ENCODE measurements around the gene TSHR.
"Not testable (repeated sequence)": the region's sequence is repeated elsewhere in the genome, so short reads cannot be mapped to it uniquely, and the experiment has no call there.

The TSHR gene

DNA sequence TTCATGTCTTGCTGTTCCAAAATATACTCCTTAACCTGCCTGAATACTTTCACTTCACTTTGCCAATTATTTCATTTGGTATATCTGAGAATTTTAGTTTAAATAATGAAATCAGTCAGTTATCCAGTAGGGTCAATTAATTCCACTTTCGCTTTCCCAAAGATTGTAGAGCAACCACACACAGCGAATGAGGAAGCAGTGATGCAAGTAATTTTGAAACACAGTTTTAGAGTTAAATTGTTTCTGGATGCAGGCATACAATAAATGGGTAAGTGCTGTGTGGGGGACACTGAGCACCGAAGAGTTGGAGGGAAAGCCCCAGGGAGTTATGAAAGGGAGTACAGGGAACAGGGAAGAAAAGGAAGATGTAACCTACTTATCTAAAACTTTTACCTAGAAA lies 62.8 kb downstream of the TSHR start:
- H3K4me1 Mint-ChIP-seq, result no peaks in the 10 kb centered on the region
- no peaks in the 10 kb centered on the region for H3K36me3 Mint-ChIP-seq (ENCODE audit: insufficient read depth)
- ATAC-seq (replicated peaks; ENCODE audit: extremely low read depth, poor library complexity, severe bottlenecking) (no peak), DNase-seq (ENCODE audit: low spot score in 2 of 2) (no peak)
- no peak overlapping the region for H3K27ac Mint-ChIP-seq (ENCODE audit: low read depth)
- peaks cover 46% of the 10 kb centered on the region for H3K27me3 Mint-ChIP-seq
- no peaks in the 10 kb centered on the region for H3K9me3 Mint-ChIP-seq
- no peak overlapping the region for H3K4me3 Mint-ChIP-seq

- Mint-ChIP-seq H3K4me3 (no peak overlapping the region), H3K27me3 (peaks cover 45% of the 10 kb centered on the region), H3K36me3 (ENCODE audit: insufficient read depth) (no peaks in the 10 kb centered on the region), H3K27ac (ENCODE audit: low read depth) (no peak overlapping the region), H3K9me3 (no peaks in the 10 kb centered on the region), H3K4me1 (no peaks in the 10 kb centered on the region)
- ATAC-seq (replicated peaks; ENCODE audit: extremely low read depth, poor library complexity, severe bottlenecking) (no peak), DNase-seq (ENCODE audit: low spot score in 2 of 2) (no peak)
These were observed 63.3 kb downstream of the TSHR start for GRCh38 chr14:81018684-81019083.

DNA sequence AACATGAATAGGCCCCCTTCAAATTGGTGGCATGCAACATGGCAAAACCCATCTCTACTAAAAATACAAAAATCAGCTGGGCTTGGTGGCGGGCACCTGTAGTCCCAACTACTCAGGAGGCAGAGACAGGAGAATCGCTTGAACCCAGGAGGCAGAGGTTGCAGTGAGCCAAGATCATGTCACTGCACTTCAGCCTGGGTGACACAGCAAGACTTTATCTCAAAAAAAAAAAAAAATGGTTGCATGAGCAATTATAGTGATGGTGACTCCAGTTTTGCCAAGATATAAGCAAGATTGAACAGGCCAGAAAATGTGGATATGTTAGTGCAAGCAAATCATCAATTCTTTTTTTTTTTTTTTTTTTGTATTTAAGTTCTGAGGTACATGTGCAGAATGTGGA lies 63.7 kb downstream of the TSHR start:
- DNase-seq (ENCODE audit: low spot score in 2 of 2); H3K9me3 Mint-ChIP-seq; H3K4me3 Mint-ChIP-seq; H3K27ac Mint-ChIP-seq (ENCODE audit: low read depth); H3K36me3 Mint-ChIP-seq (ENCODE audit: insufficient read depth); H3K4me1 Mint-ChIP-seq; ATAC-seq (replicated peaks; ENCODE audit: extremely low read depth, poor library complexity, severe bottlenecking): not testable (repeated sequence)
- H3K27me3 Mint-ChIP-seq, result peaks cover 41% of the 10 kb centered on the region

DNA sequence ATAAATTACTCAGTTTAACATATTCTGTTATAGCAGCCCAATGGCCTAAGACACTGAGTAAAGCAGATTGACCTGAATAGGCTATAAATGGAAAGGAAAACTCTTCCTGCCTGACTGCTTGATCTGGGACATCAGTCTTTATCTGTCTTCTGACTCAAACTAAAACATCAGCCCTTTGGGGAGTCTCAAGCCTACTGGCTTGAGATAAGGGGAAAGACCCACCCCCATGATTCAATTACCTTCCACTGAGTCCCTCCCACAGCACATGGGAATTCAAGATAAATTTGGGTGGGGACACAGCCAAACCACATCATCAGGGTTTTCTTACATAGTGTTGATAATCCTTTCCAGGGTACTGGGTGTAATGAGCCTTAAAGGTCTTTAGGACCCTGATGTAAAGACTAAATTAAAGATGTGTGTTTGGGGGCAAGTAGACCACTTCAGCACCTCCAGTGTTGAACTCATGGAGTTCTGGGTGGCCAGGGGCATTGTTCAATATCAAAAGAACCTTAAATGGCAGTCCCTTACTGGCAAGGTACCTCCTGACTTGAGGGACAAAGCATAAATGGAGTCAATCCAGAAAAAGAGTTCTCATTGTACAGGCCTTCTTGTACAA lies 67.8 kb downstream of the TSHR start:
- Mint-ChIP-seq H3K36me3 (ENCODE audit: insufficient read depth) (no peaks in the 10 kb centered on the region), H3K4me1 (no peaks in the 10 kb centered on the region), H3K9me3 (no peaks in the 10 kb centered on the region), H3K27ac (ENCODE audit: low read depth) (no peak overlapping the region), H3K4me3 (no peak overlapping the region), H3K27me3 (peaks cover 24% of the 10 kb centered on the region)
- DNase-seq (ENCODE audit: low spot score in 2 of 2), result no peak
- ATAC-seq (replicated peaks; ENCODE audit: extremely low read depth, poor library complexity, severe bottlenecking), result no peak

GRCh38 chr14:81028461-81028860 lies 73.0 kb downstream of the TSHR start:
- H3K4me3 Mint-ChIP-seq, result no peak overlapping the region
- no peak overlapping the region for H3K27ac Mint-ChIP-seq (ENCODE audit: low read depth)

GRCh38 chr14:81031488-81031887 lies 76.1 kb downstream of the TSHR start:
- H3K27me3 Mint-ChIP-seq, result peaks cover 35% of the 10 kb centered on the region
- no peaks in the 10 kb centered on the region for H3K4me1 Mint-ChIP-seq
- H3K9me3 Mint-ChIP-seq, result peaks cover 7% of the 10 kb centered on the region
- ATAC-seq (replicated peaks; ENCODE audit: extremely low read depth, poor library complexity, severe bottlenecking), result no peak
- no peak for DNase-seq (ENCODE audit: low spot score in 2 of 2)
- H3K36me3 Mint-ChIP-seq (ENCODE audit: insufficient read depth), result no peaks in the 10 kb centered on the region
- no peak overlapping the region for H3K4me3 Mint-ChIP-seq
- no peak overlapping the region for H3K27ac Mint-ChIP-seq (ENCODE audit: low read depth)

More at GRCh38 chr14:81028461-81028860, 73.0 kb downstream of the TSHR start:
- Mint-ChIP-seq H3K4me1 (no peaks in the 10 kb centered on the region), H3K9me3 (no peaks in the 10 kb centered on the region), H3K36me3 (ENCODE audit: insufficient read depth) (no peaks in the 10 kb centered on the region), H3K27me3 (peaks cover 33% of the 10 kb centered on the region)
- ATAC-seq (replicated peaks; ENCODE audit: extremely low read depth, poor library complexity, severe bottlenecking) (no peak), DNase-seq (ENCODE audit: low spot score in 2 of 2) (no peak)

DNA sequence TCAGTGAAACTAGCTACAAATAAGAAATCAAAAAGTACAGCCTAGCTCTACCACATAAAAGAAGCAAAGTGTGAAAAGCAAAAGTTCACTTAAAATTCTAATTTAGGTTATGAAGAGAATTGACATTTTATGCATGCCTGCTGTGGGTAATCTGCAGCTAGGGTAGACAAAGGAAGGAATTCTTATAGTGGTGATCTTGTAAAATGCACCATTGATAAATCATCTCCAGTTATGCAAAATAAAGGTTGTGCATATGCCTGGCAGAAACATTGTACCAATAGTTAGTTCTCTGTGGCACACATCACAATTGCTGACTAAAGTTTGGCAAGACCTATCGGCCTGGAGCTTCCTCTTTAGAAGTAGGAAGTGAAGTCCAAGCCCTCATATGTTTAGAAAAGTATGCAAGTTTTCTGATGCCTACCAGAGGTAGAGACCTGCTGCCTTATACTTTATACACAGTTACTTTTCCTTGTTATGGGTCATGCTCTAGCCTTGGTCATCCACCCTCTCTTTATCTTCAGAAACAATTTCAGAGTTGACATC lies 78.3 kb downstream of the TSHR start:
- Mint-ChIP-seq H3K27me3 (peaks cover 51% of the 10 kb centered on the region), H3K4me1 (no peaks in the 10 kb centered on the region), H3K36me3 (ENCODE audit: insufficient read depth) (peaks cover 2% of the 10 kb centered on the region)

DNA sequence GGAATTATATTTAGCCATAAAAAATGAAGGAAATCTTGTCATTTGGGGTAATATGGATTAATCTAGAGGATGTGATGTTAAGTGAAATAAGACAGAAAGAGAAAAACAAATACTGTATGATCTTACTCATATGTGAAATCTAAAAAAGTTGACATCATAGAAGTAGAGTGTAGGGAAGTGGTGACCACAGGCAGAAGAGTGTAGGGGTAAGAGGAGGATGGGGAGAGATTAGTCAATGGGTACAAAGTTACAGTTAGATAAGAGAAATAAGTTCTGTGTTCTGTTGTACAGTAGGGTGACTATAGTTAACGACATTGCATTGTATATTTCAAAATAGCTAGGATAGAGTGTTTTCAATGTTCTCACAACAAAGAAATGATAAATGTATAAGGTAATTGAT lies 87.0 kb downstream of the TSHR start:
- peaks cover 15% of the 10 kb centered on the region for H3K27me3 Mint-ChIP-seq
- ATAC-seq (replicated peaks; ENCODE audit: extremely low read depth, poor library complexity, severe bottlenecking) (no peak), DNase-seq (ENCODE audit: low spot score in 2 of 2) (no peak)
- H3K9me3 Mint-ChIP-seq, result no peaks in the 10 kb centered on the region
- H3K36me3 Mint-ChIP-seq (ENCODE audit: insufficient read depth), result no peaks in the 10 kb centered on the region
- H3K4me3 Mint-ChIP-seq, result no peak overlapping the region
- no peaks in the 10 kb centered on the region for H3K4me1 Mint-ChIP-seq
- no peak overlapping the region for H3K27ac Mint-ChIP-seq (ENCODE audit: low read depth)

More for the DNA sequence above, 78.3 kb downstream of the TSHR start:
- DNase-seq (ENCODE audit: low spot score in 2 of 2) (no peak), ATAC-seq (replicated peaks; ENCODE audit: extremely low read depth, poor library complexity, severe bottlenecking) (no peak)
- Mint-ChIP-seq H3K4me3 (no peak overlapping the region), H3K9me3 (peaks cover 7% of the 10 kb centered on the region), H3K27ac (ENCODE audit: low read depth) (no peak overlapping the region)

- DNase-seq (ENCODE audit: low spot score in 2 of 2) (no peak), ATAC-seq (replicated peaks; ENCODE audit: extremely low read depth, poor library complexity, severe bottlenecking) (no peak)
- Mint-ChIP-seq H3K4me3 (no peak overlapping the region), H3K27me3 (peaks cover 17% of the 10 kb centered on the region), H3K4me1 (no peaks in the 10 kb centered on the region), H3K27ac (ENCODE audit: low read depth) (no peak overlapping the region), H3K36me3 (ENCODE audit: insufficient read depth) (no peaks in the 10 kb centered on the region), H3K9me3 (peaks cover 6% of the 10 kb centered on the region)
These were observed 96.1 kb downstream of the TSHR start for GRCh38 chr14:81051547-81051946.

GRCh38 chr14:81054057-81054456 lies 98.6 kb downstream of the TSHR start:
- H3K9me3 Mint-ChIP-seq; H3K27ac Mint-ChIP-seq (ENCODE audit: low read depth); ATAC-seq (replicated peaks; ENCODE audit: extremely low read depth, poor library complexity, severe bottlenecking); H3K4me3 Mint-ChIP-seq; H3K4me1 Mint-ChIP-seq; DNase-seq (ENCODE audit: low spot score in 2 of 2); H3K36me3 Mint-ChIP-seq (ENCODE audit: insufficient read depth): not testable (repeated sequence)
- peaks cover 17% of the 10 kb centered on the region for H3K27me3 Mint-ChIP-seq

DNA sequence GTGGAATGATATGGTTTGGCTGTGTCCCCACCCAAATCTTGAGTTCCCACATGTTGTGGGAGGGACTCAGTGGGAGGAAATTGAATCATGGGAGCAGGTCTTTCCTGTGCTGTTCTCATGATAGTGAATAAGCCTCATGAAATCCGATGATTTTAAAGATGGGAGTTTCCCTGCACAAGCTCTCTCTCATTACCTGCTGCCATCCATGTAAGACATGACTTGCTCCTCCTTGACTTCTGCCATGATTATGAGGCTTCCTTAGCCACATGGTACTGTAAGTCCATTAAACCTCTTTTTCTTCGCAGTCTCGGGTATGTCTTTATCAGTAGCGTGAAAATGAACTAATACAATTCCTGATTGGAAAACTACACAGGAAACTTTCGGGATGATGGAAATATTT lies 100.5 kb downstream of the TSHR start:
- Mint-ChIP-seq H3K4me1 (no peaks in the 10 kb centered on the region), H3K9me3 (peaks cover 6% of the 10 kb centered on the region), H3K4me3 (no peak overlapping the region), H3K27me3 (peaks cover 15% of the 10 kb centered on the region), H3K36me3 (ENCODE audit: insufficient read depth) (no peaks in the 10 kb centered on the region), H3K27ac (ENCODE audit: low read depth) (no peak overlapping the region)
- ATAC-seq (replicated peaks; ENCODE audit: extremely low read depth, poor library complexity, severe bottlenecking) (no peak), DNase-seq (ENCODE audit: low spot score in 2 of 2) (no peak)

GRCh38 chr14:81062380-81062779 lies 107.0 kb downstream of the TSHR start:
- no peak for DNase-seq (ENCODE audit: low spot score in 2 of 2)
- H3K36me3 Mint-ChIP-seq (ENCODE audit: insufficient read depth), result no peaks in the 10 kb centered on the region
- no peaks in the 10 kb centered on the region for H3K27me3 Mint-ChIP-seq
- H3K27ac Mint-ChIP-seq (ENCODE audit: low read depth), result no peak overlapping the region
- H3K9me3 Mint-ChIP-seq, result no peaks in the 10 kb centered on the region
- no peaks in the 10 kb centered on the region for H3K4me1 Mint-ChIP-seq
- no peak for ATAC-seq (replicated peaks; ENCODE audit: extremely low read depth, poor library complexity, severe bottlenecking)
- no peak overlapping the region for H3K4me3 Mint-ChIP-seq

DNA sequence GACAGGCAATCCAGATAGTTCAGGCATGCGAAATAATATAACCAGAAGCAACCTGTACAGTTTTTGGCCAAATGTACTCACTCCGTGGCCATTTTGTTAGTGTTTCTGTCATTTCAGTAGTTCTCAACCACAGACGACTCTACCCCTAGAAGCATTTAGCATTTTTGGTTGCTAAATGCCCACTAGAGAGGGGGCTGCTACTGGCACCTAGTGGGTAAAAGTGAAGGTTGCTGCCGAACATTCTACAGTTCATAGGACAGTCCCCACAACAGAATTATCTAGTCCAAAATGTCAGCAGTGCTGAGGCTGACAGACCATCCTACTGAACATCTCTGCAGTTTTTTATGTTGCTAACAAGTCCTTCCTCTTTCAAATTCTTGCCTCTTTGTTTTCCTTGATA lies 107.4 kb downstream of the TSHR start:
- Mint-ChIP-seq H3K4me3 (no peak overlapping the region), H3K9me3 (no peaks in the 10 kb centered on the region), H3K27ac (ENCODE audit: low read depth) (no peak overlapping the region), H3K4me1 (no peaks in the 10 kb centered on the region), H3K27me3 (no peaks in the 10 kb centered on the region), H3K36me3 (ENCODE audit: insufficient read depth) (no peaks in the 10 kb centered on the region)
- ATAC-seq (replicated peaks; ENCODE audit: extremely low read depth, poor library complexity, severe bottlenecking) (peak; percentile 65), DNase-seq (ENCODE audit: low spot score in 2 of 2) (no peak)

Measured in central memory CD8-positive, alpha-beta T cell (primary cell).